ENCODE results near the gene UTY.

UTY gene

GRCh38 chrY:13478126-13478785 is 1.6 kb downstream of the UTY start:
- POLR2A ChIA-PET: interaction anchor here (0.5 kb wide), 1 partner anchor 274 kb away, joined by 3 read pairs; no protein-coding TSS in a partner anchor
- Histone ChIP-seq H3K27ac (ENCODE audit: insufficient read depth in 1 of 2, low read depth in 1 of 2, low read length in 2 of 2, poor library complexity in 1 of 2, severe bottlenecking in 2 of 2) (no peak overlapping the region), H3K4me1 (ENCODE audit: control extremely low read depth in 1 of 4, control insufficient read depth in 4 of 4, insufficient read depth in 4 of 4, low read length in 3 of 4) (peaks cover 0 to 14% (median 3%) of the 10 kb centered on the region in 4 experiments), H3K9me3 (ENCODE audit: control extremely low read depth in 1 of 5, control insufficient read depth in 4 of 5, insufficient read depth in 2 of 5, low read depth in 1 of 5, low read length in 4 of 5) (no peaks in the 10 kb centered on the region), H3K4me3 (ENCODE audit: control insufficient read depth in 1 of 7, extremely low read depth in 1 of 7, insufficient read depth in 4 of 7, low read depth in 2 of 7, low read length in 6 of 7) (peak overlapping the region in 2 of 7 experiments; percentile 89 to 94), H3K27me3 (replicated peaks in 2 of 5; ENCODE audit: control insufficient read depth in 4 of 5, insufficient read depth in 5 of 5, low read length in 4 of 5) (no peaks in the 10 kb centered on the region), H3K36me3 (ENCODE audit: control insufficient read depth in 4 of 4, insufficient read depth in 4 of 4, low read length in 3 of 4) (peaks cover 0 to 18% (median 0%) of the 10 kb centered on the region in 4 experiments)
- CTCF ChIA-PET: interaction anchor here (0.9 to 1.6 kb wide), 2 partner anchors 11 to 13 kb away, joined by 3 to 4 read pairs; no protein-coding TSS in a partner anchor
- no CpG with 5 or more reads among the region's 15 CpGs for WGBS (ENCODE audit: insufficient coverage)
- peak in 1 of 3 donors; percentile 80 for DNase-seq

GRCh38 chrY:13474997-13475396 is 4.8 kb downstream of the UTY start:
- Histone ChIP-seq H3K4me3 (ENCODE audit: control insufficient read depth in 1 of 7, extremely low read depth in 1 of 7, insufficient read depth in 4 of 7, low read depth in 2 of 7, low read length in 6 of 7) (no peak overlapping the region), H3K36me3 (ENCODE audit: control insufficient read depth in 4 of 4, insufficient read depth in 4 of 4, low read length in 3 of 4) (peaks cover 0 to 23% (median 1%) of the 10 kb centered on the region in 4 experiments), H3K4me1 (ENCODE audit: control extremely low read depth in 1 of 4, control insufficient read depth in 4 of 4, insufficient read depth in 4 of 4, low read length in 3 of 4) (peaks cover 0 to 11% (median 3%) of the 10 kb centered on the region in 4 experiments), H3K27ac (ENCODE audit: insufficient read depth in 1 of 2, low read depth in 1 of 2, low read length in 2 of 2, poor library complexity in 1 of 2, severe bottlenecking in 2 of 2) (no peak overlapping the region), H3K27me3 (replicated peaks in 2 of 5; ENCODE audit: control insufficient read depth in 4 of 5, insufficient read depth in 5 of 5, low read length in 4 of 5) (no peaks in the 10 kb centered on the region), H3K9me3 (ENCODE audit: control extremely low read depth in 1 of 5, control insufficient read depth in 4 of 5, insufficient read depth in 2 of 5, low read depth in 1 of 5, low read length in 4 of 5) (no peaks in the 10 kb centered on the region)
- ChIA-PET POLR2A (no interaction called here), CTCF (interaction anchor here (1.0 to 1.1 kb wide), 3 partner anchors 10 to 38 kb away, joined by 3 to 6 read pairs (median 3); no protein-coding TSS in a partner anchor)
- no CpG with 5 or more reads among the region's 2 CpGs for WGBS (ENCODE audit: insufficient coverage)
- DNase-seq: no peak

- Histone ChIP-seq H3K4me1 (ENCODE audit: control extremely low read depth in 1 of 4, control insufficient read depth in 4 of 4, insufficient read depth in 4 of 4, low read length in 3 of 4) (no peaks in the 10 kb centered on the region), H3K36me3 (ENCODE audit: control insufficient read depth in 4 of 4, insufficient read depth in 4 of 4, low read length in 3 of 4) (peaks cover 0 to 9% (median 0%) of the 10 kb centered on the region in 4 experiments), H3K4me3 (ENCODE audit: control insufficient read depth in 1 of 7, extremely low read depth in 1 of 7, insufficient read depth in 4 of 7, low read depth in 2 of 7, low read length in 6 of 7) (no peak overlapping the region), H3K27ac (ENCODE audit: insufficient read depth in 1 of 2, low read depth in 1 of 2, low read length in 2 of 2, poor library complexity in 1 of 2, severe bottlenecking in 2 of 2) (no peak overlapping the region), H3K9me3 (ENCODE audit: control extremely low read depth in 1 of 5, control insufficient read depth in 4 of 5, insufficient read depth in 2 of 5, low read depth in 1 of 5, low read length in 4 of 5) (no peaks in the 10 kb centered on the region), H3K27me3 (replicated peaks in 2 of 5; ENCODE audit: control insufficient read depth in 4 of 5, insufficient read depth in 5 of 5, low read length in 4 of 5) (no peaks in the 10 kb centered on the region)
- WGBS (ENCODE audit: insufficient coverage): no CpG with 5 or more reads among the region's 3 CpGs
- CTCF ChIA-PET: no interaction called here
- POLR2A ChIA-PET: no interaction called here
- DNase-seq: no peak
These were observed 28.3 kb downstream of the UTY start for GRCh38 chrY:13451572-13451971.

- Histone ChIP-seq H3K4me3 (ENCODE audit: control insufficient read depth in 1 of 7, extremely low read depth in 1 of 7, insufficient read depth in 4 of 7, low read depth in 2 of 7, low read length in 6 of 7) (no peak overlapping the region), H3K9me3 (ENCODE audit: control extremely low read depth in 1 of 5, control insufficient read depth in 4 of 5, insufficient read depth in 2 of 5, low read depth in 1 of 5, low read length in 4 of 5) (no peaks in the 10 kb centered on the region), H3K27ac (ENCODE audit: insufficient read depth in 1 of 2, low read depth in 1 of 2, low read length in 2 of 2, poor library complexity in 1 of 2, severe bottlenecking in 2 of 2) (no peak overlapping the region), H3K36me3 (ENCODE audit: control insufficient read depth in 4 of 4, insufficient read depth in 4 of 4, low read length in 3 of 4) (peaks cover 0 to 9% (median 0%) of the 10 kb centered on the region in 4 experiments), H3K4me1 (ENCODE audit: control extremely low read depth in 1 of 4, control insufficient read depth in 4 of 4, insufficient read depth in 4 of 4, low read length in 3 of 4) (no peaks in the 10 kb centered on the region), H3K27me3 (replicated peaks in 2 of 5; ENCODE audit: control insufficient read depth in 4 of 5, insufficient read depth in 5 of 5, low read length in 4 of 5) (no peaks in the 10 kb centered on the region)
- CTCF ChIA-PET: interaction anchor here (1.5 kb wide), 1 partner anchor 11 kb away, joined by 4 read pairs; no protein-coding TSS in a partner anchor
- no peak for DNase-seq
- WGBS (ENCODE audit: insufficient coverage): no CpG with 5 or more reads among the region's 11 CpGs
- POLR2A ChIA-PET: interaction anchor here (0.6 kb wide), 1 partner anchor 13 kb away, joined by 7 read pairs; no protein-coding TSS in a partner anchor
These were observed 29.2 kb downstream of the UTY start for GRCh38 chrY:13450596-13451130.

- Histone ChIP-seq H3K27ac (ENCODE audit: insufficient read depth in 1 of 2, low read depth in 1 of 2, low read length in 2 of 2, poor library complexity in 1 of 2, severe bottlenecking in 2 of 2) (no peak overlapping the region), H3K27me3 (replicated peaks in 2 of 5; ENCODE audit: control insufficient read depth in 4 of 5, insufficient read depth in 5 of 5, low read length in 4 of 5) (no peaks in the 10 kb centered on the region), H3K4me1 (ENCODE audit: control extremely low read depth in 1 of 4, control insufficient read depth in 4 of 4, insufficient read depth in 4 of 4, low read length in 3 of 4) (no peaks in the 10 kb centered on the region), H3K36me3 (ENCODE audit: control insufficient read depth in 4 of 4, insufficient read depth in 4 of 4, low read length in 3 of 4) (peaks cover 0 to 13% (median 0%) of the 10 kb centered on the region in 4 experiments), H3K9me3 (ENCODE audit: control extremely low read depth in 1 of 5, control insufficient read depth in 4 of 5, insufficient read depth in 2 of 5, low read depth in 1 of 5, low read length in 4 of 5) (no peaks in the 10 kb centered on the region), H3K4me3 (ENCODE audit: control insufficient read depth in 1 of 7, extremely low read depth in 1 of 7, insufficient read depth in 4 of 7, low read depth in 2 of 7, low read length in 6 of 7) (no peak overlapping the region)
- no CpG with 5 or more reads among the region's 1 CpG for WGBS (ENCODE audit: insufficient coverage)
- ChIA-PET CTCF (interaction anchor here (1.3 kb wide), 1 partner anchor 9 kb away, joined by 4 read pairs; no protein-coding TSS in a partner anchor), POLR2A (no interaction called here)
- DNase-seq: no peak
These were observed 34.3 kb downstream of the UTY start for GRCh38 chrY:13445566-13445965.

- H3K4me3 ChIP-seq (ENCODE audit: control insufficient read depth in 1 of 7, extremely low read depth in 1 of 7, insufficient read depth in 4 of 7, low read depth in 2 of 7, low read length in 6 of 7): no peak overlapping the region
- POLR2A ChIA-PET: no interaction called here
- no peaks in the 10 kb centered on the region for H3K9me3 ChIP-seq (ENCODE audit: control extremely low read depth in 1 of 5, control insufficient read depth in 4 of 5, insufficient read depth in 2 of 5, low read depth in 1 of 5, low read length in 4 of 5)
- no CpG with 5 or more reads among the region's 7 CpGs for WGBS (ENCODE audit: insufficient coverage)
- no peak for DNase-seq
- no peaks in the 10 kb centered on the region for H3K27me3 ChIP-seq (replicated peaks in 2 of 5; ENCODE audit: control insufficient read depth in 4 of 5, insufficient read depth in 5 of 5, low read length in 4 of 5)
- H3K4me1 ChIP-seq (ENCODE audit: control extremely low read depth in 1 of 4, control insufficient read depth in 4 of 4, insufficient read depth in 4 of 4, low read length in 3 of 4): no peaks in the 10 kb centered on the region
- CTCF ChIA-PET: no interaction called here
- peaks cover 0 to 13% (median 2%) of the 10 kb centered on the region in 4 experiments for H3K36me3 ChIP-seq (ENCODE audit: control insufficient read depth in 4 of 4, insufficient read depth in 4 of 4, low read length in 3 of 4)
- H3K27ac ChIP-seq (ENCODE audit: insufficient read depth in 1 of 2, low read depth in 1 of 2, low read length in 2 of 2, poor library complexity in 1 of 2, severe bottlenecking in 2 of 2): no peak overlapping the region
These were observed 36.7 kb downstream of the UTY start for GRCh38 chrY:13443146-13443545.

- peaks cover 0 to 4% (median 0%) of the 10 kb centered on the region in 4 experiments for H3K4me1 ChIP-seq (ENCODE audit: control extremely low read depth in 1 of 4, control insufficient read depth in 4 of 4, insufficient read depth in 4 of 4, low read length in 3 of 4)
- H3K36me3 ChIP-seq (ENCODE audit: control insufficient read depth in 4 of 4, insufficient read depth in 4 of 4, low read length in 3 of 4): peaks cover 0 to 9% (median 2%) of the 10 kb centered on the region in 4 experiments
- no peaks in the 10 kb centered on the region for H3K9me3 ChIP-seq (ENCODE audit: control extremely low read depth in 1 of 5, control insufficient read depth in 4 of 5, insufficient read depth in 2 of 5, low read depth in 1 of 5, low read length in 4 of 5)
- WGBS (ENCODE audit: insufficient coverage): no CpG with 5 or more reads among the region's 1 CpG
- ChIA-PET CTCF (interaction anchor here (0.8 kb wide), 1 partner anchor 34 kb away, joined by 3 read pairs; no protein-coding TSS in a partner anchor), POLR2A (no interaction called here)
- H3K27me3 ChIP-seq (replicated peaks in 2 of 5; ENCODE audit: control insufficient read depth in 4 of 5, insufficient read depth in 5 of 5, low read length in 4 of 5): no peaks in the 10 kb centered on the region
- H3K4me3 ChIP-seq (ENCODE audit: control insufficient read depth in 1 of 7, extremely low read depth in 1 of 7, insufficient read depth in 4 of 7, low read depth in 2 of 7, low read length in 6 of 7): no peak overlapping the region
- DNase-seq: no peak
- H3K27ac ChIP-seq (ENCODE audit: insufficient read depth in 1 of 2, low read depth in 1 of 2, low read length in 2 of 2, poor library complexity in 1 of 2, severe bottlenecking in 2 of 2): no peak overlapping the region
These were observed 39.0 kb downstream of the UTY start for GRCh38 chrY:13440811-13441210.

All from common myeloid progenitor, CD34-positive (primary cell).